NT2/D1 (cell line): ENCODE measurements around the gene FHOD3.

Experiments used
- DNase-seq: peaks from one replicate; pipeline ENCODE4 v3.0.0-alpha.2; 2011; ENCODE audit warnings: low read depth, low spot score
- H3K27me3 ChIP-seq: 2 replicates; pipeline ENCODE4 v1.6.0; 2011; ENCODE audit warnings: mild to moderate bottlenecking; ENCODE audit not compliant: insufficient read length, insufficient read depth
- H3K36me3 ChIP-seq: 2 replicates; pipeline ENCODE4 v1.6.1; 2011; ENCODE audit warnings: mild to moderate bottlenecking, low read length, mixed read lengths; ENCODE audit not compliant: insufficient read depth, insufficient read length
- H3K4me1 ChIP-seq: 2 replicates; pipeline ENCODE4 v1.5.1; 2011; ENCODE audit not compliant: insufficient read depth, insufficient read length
- H3K4me3 ChIP-seq: 2 replicates; pipeline ENCODE4 v1.5.1; 2011; ENCODE audit warnings: low read depth; ENCODE audit not compliant: insufficient read length
- H3K9ac ChIP-seq: 2 replicates; pipeline ENCODE4 v1.6.0; 2011; ENCODE audit warnings: low read depth; ENCODE audit not compliant: insufficient read length
- H3K9me3 ChIP-seq: 2 replicates; pipeline ENCODE4 v1.5.1; 2011; ENCODE audit warnings: mild to moderate bottlenecking, low read length; ENCODE audit not compliant: insufficient read depth
- SUZ12 ChIP-seq: IDR thresholded peaks from 2 replicates; pipeline ENCODE4 v1.6.1; 2011; ENCODE audit not compliant: insufficient read length, insufficient read depth; ENCODE audit errors: extremely low read depth
- YY1 ChIP-seq: IDR thresholded peaks from 2 replicates; pipeline ENCODE4 v1.6.1; 2011; ENCODE audit not compliant: insufficient read length, insufficient read depth
- ZNF274 ChIP-seq: IDR thresholded peaks from 2 replicates; pipeline ENCODE4 v1.6.1; 2011; ENCODE audit warnings: mild to moderate bottlenecking, low read depth, low read length

FHOD3 gene

DNA sequence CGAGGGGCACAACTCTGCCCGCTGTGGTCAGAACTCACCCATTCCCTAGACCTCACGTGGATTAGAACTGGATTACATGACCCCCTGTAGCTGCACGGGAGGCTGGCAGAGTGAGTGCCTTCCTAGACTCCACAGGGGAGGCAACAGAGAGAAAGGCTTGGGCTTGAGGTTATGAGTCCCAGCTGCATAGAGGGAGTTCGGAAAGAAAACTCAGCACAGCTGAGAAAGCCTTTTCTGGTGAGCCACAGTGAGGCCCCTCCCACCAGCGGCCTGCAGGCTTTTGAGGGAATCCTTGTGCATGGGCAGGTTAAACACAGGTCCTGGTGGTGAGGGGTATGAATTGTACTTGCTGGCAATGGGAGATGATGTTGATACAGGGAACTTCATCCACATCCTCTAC lies 217.3 kb downstream of the FHOD3 start:
- no peaks in the 10 kb centered on the region for H3K36me3 ChIP-seq
- H3K9ac ChIP-seq = no peak overlapping the region
- H3K4me1 ChIP-seq = peaks cover 10% of the 10 kb centered on the region
- H3K4me3 ChIP-seq = no peak overlapping the region
- H3K9me3 ChIP-seq = no peaks in the 10 kb centered on the region
- DNase-seq = no peak
- TF ChIP-seq ZNF274 (no peak), SUZ12 (no peak), YY1 (no peak)
- no peaks in the 10 kb centered on the region for H3K27me3 ChIP-seq

DNA sequence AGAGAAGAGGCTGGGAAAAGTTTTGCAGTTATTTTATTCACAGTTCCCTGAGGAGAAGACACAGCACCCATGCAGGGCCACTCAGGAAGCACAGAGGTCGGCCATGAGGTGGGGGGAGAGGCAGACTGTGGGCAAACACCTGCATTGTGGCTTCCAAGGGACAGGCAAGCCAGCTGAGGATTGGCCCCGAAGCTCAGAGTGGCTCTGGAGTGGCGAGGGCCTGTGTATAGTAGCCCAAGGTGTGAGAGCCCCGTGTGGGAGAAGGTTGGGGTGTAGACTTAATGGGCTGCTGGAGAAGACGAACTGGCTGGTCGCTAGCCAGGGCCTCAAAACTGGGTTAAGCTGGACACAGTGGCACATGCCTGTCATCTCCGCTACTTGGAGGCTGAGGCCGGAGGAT lies 218.7 kb downstream of the FHOD3 start:
- DNase-seq = no peak
- TF ChIP-seq ZNF274 = no peak
- no peak for TF ChIP-seq YY1
- TF ChIP-seq SUZ12 = no peak
- H3K36me3 ChIP-seq = no peaks in the 10 kb centered on the region
- H3K9me3 ChIP-seq = no peaks in the 10 kb centered on the region
- peaks cover 10% of the 10 kb centered on the region for H3K4me1 ChIP-seq
- H3K4me3 ChIP-seq = no peak overlapping the region
- H3K9ac ChIP-seq = no peak overlapping the region
- H3K27me3 ChIP-seq = no peaks in the 10 kb centered on the region

DNA sequence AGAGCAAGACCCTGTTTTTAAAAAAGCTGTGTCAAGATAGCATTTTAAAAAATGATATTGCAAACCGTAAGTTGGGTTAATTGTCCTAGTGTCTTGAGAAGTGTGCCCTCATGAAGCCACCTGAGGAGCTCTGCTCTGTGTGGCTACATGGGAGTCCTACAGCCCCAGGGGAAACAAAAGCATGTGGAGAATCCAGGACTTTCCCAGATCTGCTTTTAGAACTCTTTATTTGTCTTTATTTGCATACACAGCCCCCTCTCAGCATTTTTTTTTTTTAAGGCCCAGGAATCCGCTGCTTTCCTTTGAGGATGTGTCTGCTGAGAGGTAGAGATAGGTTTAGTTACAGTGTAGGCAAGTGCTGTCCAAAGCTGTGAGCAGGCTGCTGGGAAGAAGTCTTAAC lies 219.2 kb downstream of the FHOD3 start:
- no peak overlapping the region for H3K9ac ChIP-seq
- H3K4me3 ChIP-seq = no peak overlapping the region
- no peaks in the 10 kb centered on the region for H3K36me3 ChIP-seq
- no peak for TF ChIP-seq YY1
- no peak for TF ChIP-seq ZNF274
- no peak for TF ChIP-seq SUZ12
- no peaks in the 10 kb centered on the region for H3K27me3 ChIP-seq
- DNase-seq = peak; percentile 39
- no peaks in the 10 kb centered on the region for H3K9me3 ChIP-seq
- peaks cover 9% of the 10 kb centered on the region for H3K4me1 ChIP-seq

DNA sequence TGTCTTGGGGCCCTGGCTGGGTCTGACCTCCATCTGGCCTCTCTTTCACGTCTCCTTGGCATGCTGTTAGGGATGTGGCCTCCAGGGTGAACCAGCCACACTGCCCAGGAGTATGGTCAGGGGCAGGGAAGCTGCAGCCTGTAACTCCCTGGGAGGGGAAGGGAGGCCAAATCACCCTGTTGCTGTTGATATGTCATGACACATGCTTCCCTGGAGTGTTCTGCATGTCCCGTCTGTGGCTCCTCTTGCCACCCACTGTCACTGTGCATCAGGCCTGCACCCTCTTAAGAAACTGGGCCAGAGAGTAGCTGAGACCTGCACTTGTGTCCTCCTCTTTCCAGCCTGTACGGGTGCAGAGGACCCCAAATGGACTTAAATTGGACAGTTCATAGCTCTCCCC lies 221.3 kb downstream of the FHOD3 start:
- Histone ChIP-seq H3K36me3 (no peaks in the 10 kb centered on the region), H3K4me1 (peaks cover 9% of the 10 kb centered on the region), H3K9me3 (no peaks in the 10 kb centered on the region), H3K4me3 (no peak overlapping the region), H3K27me3 (no peaks in the 10 kb centered on the region), H3K9ac (no peak overlapping the region)
- no peak for DNase-seq
- TF ChIP-seq ZNF274 (no peak), YY1 (no peak), SUZ12 (no peak)

DNA sequence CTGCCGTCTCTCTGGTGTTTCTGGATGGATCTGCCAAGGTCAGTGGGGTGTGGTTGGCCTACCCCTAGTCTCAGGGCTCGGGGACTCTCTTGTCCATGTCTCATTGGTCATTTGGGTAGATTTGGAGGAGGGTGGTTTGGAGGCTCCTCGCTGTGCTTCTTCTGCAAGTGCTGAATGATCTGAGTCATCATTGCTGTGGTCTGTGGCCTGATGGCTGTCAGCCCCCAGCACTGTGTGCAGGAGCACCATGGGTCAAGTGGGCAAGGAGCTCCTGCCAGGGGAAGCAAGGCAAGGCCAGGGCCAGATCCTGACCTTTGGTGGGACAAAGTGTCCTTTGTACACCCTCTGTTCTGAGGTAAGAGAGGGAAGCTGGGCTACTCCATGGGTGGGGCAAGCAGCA lies 221.8 kb downstream of the FHOD3 start:
- H3K4me3 ChIP-seq = no peak overlapping the region
- H3K9me3 ChIP-seq = no peaks in the 10 kb centered on the region
- H3K27me3 ChIP-seq = no peaks in the 10 kb centered on the region
- no peak overlapping the region for H3K9ac ChIP-seq
- no peaks in the 10 kb centered on the region for H3K36me3 ChIP-seq
- no peak for DNase-seq
- H3K4me1 ChIP-seq = peaks cover 9% of the 10 kb centered on the region
- TF ChIP-seq YY1 (no peak), ZNF274 (no peak), SUZ12 (no peak)

DNA sequence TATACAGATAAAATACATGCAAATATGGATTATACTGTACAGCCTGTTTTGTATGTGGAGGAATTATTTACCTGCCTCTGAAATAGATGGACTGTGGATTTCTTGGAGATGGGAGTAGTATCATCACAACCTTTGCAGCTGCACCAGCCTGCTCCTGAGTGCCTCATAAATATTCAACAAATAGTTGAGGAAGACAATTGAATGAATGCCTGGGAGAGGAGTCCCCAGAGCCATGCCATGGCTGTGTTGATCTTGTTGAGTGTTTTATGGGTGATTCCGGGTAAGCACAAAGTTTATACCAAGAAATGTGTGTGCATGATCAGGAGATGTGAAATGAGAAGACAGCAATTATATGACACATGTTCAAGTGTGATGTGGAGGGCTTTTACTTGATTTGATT lies 225.0 kb downstream of the FHOD3 start:
- no peak overlapping the region for H3K9ac ChIP-seq
- no peak for DNase-seq
- no peaks in the 10 kb centered on the region for H3K36me3 ChIP-seq
- no peak for TF ChIP-seq YY1
- TF ChIP-seq SUZ12 = no peak
- no peak for TF ChIP-seq ZNF274
- no peaks in the 10 kb centered on the region for H3K27me3 ChIP-seq
- no peak overlapping the region for H3K4me3 ChIP-seq
- peaks cover 5% of the 10 kb centered on the region for H3K4me1 ChIP-seq
- H3K9me3 ChIP-seq = no peaks in the 10 kb centered on the region

DNA sequence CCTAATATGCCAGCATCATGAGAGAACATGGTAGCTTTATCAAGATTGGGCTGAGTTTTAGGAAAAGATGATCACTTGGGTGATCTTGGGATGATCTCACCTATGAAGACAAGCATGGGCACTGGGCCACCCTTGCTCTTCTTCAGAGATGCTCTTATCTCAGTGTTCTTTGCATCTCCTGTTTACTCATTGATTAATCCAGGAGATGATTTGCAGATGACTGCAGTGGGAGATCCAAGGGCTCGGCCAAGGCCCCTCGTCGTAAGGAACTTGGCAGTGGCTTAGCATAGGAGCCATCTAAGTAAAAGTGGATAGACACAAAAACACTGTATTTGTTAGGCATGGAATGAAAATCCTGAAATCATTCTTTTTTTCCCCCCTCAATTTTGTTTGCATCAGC lies 228.4 kb downstream of the FHOD3 start:
- H3K9ac ChIP-seq = no peak overlapping the region
- no peaks in the 10 kb centered on the region for H3K4me1 ChIP-seq
- H3K4me3 ChIP-seq = no peak overlapping the region
- TF ChIP-seq SUZ12 = no peak
- no peak for TF ChIP-seq YY1
- TF ChIP-seq ZNF274 = no peak
- DNase-seq = no peak
- no peaks in the 10 kb centered on the region for H3K9me3 ChIP-seq
- H3K36me3 ChIP-seq = no peaks in the 10 kb centered on the region
- H3K27me3 ChIP-seq = no peaks in the 10 kb centered on the region

DNA sequence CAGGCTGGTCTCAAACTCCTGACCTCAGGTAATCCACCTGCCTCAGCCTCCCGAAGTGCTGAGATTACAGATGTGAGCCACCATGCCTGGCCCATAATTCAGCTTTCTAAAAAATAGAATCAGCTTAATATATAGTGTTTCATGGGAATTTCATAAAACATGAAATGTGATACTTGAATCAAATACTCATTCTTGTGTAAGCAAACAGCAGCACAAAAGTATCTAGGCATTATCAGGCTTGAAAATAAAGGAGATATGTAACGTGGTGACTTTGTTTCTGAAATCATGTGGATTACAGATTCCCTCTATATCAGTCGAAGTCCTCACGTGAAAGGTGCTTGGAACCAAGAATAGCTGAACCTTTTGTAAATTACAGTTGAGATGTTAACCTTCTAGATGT lies 229.1 kb downstream of the FHOD3 start:
- TF ChIP-seq YY1 (no peak), SUZ12 (no peak), ZNF274 (no peak)
- Histone ChIP-seq H3K9ac (no peak overlapping the region), H3K27me3 (no peaks in the 10 kb centered on the region), H3K4me1 (no peaks in the 10 kb centered on the region), H3K9me3 (no peaks in the 10 kb centered on the region), H3K36me3 (no peaks in the 10 kb centered on the region), H3K4me3 (no peak overlapping the region)
- no peak for DNase-seq
